GM12892 (cell line): Measurements from ENCODE around the gene MAP4K4.

Experiments
- POLR2A ChIP-seq: IDR thresholded peaks from 2 replicates; pipeline ENCODE4 v1.6.1; 2011; ENCODE audit warnings: low read depth, low read length, control low read depth
- POLR2AphosphoS5 ChIP-seq: IDR thresholded peaks from 2 replicates; pipeline ENCODE4 v1.6.1; 2011; ENCODE audit warnings: low read depth, low read length, control low read depth

DNA sequence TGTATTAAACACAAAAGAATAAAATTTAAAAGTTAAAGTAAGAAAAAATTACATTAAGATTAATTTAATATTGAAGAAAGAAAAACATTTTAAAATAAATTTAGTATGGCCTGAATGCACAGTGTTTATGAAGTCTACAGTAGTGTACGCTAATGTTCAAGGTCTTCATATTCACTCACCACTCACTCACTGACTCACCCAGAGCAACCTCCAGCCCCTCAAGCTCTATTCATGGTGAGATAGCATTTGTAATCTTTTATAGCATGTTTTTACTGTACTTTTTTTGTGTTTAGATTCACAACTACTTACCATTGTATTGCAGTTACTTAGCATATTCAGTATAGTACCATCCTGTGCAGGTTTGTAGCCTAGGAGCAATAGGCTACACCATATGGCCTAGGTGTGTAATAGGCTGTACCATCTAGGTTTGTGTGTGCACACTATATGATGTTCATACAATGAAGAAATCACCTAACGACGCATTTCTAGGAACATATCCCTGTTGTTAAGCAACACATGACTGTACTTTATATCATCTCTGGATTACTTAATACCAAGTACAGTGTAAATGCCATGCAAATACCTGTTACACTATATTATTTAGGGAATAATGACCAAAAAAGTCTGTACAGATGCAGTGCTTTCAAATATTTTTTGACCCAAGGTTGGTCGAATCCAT lies 150.3 kb downstream of the MAP4K4 start:
- no peak for TF ChIP-seq POLR2AphosphoS5
- no peak for TF ChIP-seq POLR2A
